Activated CD4-positive, alpha-beta T cell treated with anti-CD3 and anti-CD28 coated beads, Interleukin-2, amount 50 U/mL, for 48 hours (primary cell): Measurements from ENCODE around the gene SLC25A25.

ENCODE experiments used
- DNase-seq, 2 experiments: peaks; one replicate each; pipeline ENCODE4 v3.0.0-alpha.2; 2020

SLC25A25 gene

DNA sequence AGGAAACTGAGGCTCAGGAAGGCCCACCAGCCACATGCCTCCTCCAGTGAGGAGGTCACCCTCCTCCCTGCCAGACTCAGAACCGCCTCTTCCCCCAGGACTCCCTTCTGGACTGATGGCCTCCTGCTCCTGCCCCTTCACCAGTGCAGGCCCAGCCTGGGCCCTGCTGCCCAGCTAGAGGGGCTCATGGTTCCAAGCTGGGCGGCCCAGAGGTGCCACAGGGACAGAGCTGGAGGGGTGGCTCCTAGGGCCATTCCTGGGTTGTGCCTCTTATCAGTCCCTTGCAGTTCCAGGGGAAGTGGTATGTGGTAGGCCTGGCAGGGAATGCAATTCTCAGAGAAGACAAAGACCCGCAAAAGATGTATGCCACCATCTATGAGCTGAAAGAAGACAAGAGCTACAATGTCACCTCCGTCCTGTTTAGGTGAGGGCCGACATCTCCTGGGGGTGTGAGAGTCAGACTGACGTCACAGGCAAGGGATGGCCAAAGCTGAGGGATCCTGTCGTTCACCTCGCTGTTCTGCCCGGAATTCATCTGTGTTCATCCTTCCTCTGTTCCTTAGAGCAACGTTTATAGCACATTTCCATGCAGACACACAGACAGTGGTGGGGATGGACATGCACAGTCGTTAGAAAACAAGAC, 82.0 kb downstream of the SLC25A25 start:
- no peak for DNase-seq

DNA sequence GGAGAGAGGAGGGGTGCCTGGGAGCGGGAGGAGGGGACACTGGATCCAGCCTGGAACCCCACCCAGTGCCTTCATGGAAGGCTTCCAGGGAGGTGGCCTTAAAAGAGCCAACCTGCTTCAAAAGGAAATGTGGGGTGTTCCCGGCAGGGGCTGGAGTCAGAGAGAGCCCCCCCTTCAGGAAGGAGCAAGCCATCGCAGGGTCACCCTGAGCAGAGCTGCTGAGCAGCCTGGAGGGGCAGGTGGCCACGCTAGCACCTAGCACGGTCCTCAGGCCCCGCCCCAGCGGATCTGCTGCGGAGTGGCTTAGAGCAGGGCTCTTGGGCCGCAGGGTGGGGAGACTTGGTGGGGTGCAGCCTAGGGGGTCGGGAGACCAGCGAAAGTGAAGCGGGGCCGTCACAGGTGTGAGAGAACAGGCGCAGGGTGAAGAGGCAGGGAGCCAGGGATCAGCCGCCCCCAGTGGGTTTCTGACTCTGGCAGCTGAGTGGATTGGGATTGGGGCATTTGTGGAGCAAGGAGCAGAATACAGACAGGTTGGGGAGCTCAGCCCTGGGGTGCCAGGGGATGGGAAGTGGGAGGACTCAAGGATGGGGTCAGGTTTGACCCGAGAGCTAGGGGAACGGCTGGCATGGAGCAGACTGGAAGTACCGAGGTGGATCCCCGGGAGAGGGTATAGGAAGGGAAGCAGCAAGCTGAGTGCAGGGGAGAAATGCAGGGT, 82.7 kb downstream of the SLC25A25 start:
- DNase-seq, result peak in 1 of 2 experiments; percentile 22

DNA sequence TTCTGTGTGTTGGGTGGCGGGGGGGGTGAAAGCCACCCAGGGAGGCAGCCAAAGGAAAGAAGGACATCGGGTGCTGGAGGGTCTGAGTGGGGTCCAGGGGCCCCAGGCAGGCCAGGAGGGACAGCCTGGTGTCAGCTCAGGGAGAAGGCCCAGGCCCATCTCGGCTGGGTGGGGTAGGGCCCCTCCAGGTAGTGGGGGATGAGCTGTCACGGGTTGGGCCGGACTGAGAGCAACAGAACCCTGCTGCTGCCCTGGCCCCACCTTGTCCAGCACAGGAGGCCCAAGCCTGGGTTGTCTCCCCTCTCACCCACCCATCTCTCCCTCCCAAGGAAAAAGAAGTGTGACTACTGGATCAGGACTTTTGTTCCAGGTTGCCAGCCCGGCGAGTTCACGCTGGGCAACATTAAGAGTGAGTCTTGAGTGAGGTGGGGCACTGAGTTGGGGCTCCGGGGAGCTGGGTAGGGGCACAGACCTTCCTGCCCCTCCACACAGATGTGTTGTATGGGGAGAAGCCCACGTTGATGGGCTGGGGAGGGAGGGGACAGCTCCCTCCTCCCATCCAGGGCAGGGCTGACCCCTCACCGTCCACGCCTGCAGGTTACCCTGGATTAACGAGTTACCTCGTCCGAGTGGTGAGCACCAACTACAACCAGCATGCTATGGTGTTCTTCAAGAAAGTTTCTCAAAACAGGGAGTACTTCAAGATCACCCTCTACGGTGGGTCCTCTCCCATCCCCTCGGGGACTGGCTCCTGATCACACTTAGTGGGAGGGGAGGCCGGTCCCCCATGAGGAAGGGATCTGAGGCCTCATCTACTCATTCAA, 83.5 kb downstream of the SLC25A25 start:
- DNase-seq, result no peak

DNA sequence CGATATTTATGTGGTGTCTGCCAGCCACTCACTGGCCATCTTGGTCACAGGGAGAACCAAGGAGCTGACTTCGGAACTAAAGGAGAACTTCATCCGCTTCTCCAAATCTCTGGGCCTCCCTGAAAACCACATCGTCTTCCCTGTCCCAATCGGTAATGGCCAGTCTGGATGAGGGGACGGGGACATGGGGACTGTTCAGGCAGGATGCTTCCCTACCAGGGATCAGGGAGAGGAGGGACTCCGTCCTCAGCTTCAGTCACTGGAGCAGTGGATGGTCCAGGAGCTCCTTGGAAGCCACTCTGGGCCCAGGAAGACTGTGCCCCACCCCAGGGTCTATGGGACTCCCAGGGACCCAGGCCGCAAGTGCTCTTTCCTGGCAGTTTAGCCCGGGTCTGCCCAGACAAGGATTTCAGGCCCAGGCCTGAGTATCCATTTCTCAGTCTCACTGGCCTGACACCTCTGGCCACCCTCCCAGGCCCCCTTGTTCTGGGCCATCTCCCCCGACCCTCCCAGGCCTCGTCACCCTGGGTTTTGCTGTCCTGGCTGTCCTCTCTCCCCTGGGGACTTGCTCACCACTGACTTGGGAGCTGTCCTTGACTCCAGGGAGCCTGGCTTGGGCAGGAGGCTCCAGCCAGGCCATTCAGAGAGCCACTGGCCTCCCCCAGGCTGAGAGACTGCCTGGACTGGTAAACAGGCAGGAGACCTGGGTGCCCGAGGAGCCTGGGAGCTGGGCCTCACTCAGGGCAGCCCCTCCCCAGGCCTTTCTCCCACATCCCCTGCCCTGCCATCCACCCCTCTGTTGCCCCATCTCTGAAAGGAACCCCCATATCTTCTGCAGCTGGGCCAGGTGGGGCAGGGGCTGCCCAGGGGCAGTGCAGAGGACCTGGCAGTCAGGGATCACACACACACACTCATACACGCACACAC, 84.4 kb downstream of the SLC25A25 start:
- no peak for DNase-seq

DNA sequence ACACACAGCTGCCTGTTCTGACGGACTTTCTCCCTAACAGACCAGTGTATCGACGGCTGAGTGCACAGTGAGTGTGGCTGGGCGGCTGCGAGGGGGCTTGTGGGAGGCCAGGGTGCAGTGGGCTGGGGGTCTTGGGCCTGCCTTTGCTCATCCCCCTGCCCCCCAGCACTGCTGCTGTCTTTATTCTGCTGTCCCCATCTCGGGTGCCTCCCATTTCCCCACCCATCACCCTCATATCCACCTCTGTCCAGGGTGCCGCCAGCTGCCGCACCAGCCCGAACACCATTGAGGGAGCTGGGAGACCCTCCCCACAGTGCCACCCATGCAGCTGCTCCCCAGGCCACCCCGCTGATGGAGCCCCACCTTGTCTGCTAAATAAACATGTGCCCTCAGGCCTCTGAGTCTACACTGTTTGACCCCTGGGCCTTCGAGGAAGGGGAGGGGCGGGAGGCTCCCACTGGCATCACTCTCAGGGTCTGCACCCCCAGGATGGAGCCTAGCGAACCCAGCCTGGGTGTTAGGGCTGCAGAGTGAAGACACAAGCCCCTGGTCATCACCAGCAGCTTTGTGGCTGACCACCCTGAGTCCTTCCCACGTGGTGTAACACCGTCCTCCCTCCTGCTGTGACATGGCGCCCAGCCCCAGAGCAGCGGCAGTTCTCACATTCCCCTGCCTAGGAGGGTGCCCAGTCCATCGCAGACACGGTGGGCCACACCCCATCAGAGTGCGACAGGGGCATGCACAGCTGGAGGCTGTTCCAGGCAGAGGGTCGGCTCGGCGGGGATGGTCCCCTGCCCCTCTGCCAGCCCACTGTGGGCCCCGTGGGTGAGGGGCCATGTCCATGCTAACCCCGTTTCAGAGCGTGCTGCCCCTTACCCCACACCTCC, 85.3 kb downstream of the SLC25A25 start:
- DNase-seq, result no peak

DNA sequence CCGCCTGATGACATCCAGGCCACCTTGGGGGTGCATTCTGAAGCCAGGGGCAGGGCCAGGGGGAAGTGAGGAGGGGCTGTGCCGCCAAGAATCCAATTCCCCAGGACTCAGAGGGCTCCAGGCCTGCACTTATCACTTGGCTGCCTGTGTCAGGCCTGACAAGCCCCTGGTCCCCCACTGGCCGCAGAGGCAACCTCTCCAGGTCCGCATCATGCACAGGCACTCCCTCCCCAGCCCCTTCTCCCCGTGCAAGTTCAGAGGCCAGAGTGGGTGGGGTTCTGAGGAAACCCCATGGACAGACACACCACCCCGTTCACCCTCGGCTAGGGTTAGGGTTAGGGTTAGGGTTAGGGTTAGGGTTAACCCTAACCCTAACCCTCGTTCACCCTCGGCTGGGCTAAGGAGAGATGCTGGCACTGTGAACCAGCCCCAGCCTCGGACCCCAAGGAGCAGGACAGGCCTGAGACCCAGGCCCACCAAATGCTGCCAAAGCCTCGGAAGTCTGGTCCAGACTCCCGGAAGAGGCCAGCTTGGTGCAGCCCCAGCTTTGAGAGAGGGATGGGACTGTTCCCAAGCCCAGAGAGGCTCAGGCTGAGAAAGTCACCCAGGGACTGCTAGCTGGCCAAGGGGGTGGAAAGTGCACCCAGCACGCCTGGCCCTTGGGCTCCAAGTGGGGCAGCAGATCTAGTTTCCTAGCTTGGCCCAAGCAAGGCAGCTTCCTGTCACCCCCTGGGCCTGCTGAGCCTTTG, 86.1 kb downstream of the SLC25A25 start:
- DNase-seq, result no peak

DNA sequence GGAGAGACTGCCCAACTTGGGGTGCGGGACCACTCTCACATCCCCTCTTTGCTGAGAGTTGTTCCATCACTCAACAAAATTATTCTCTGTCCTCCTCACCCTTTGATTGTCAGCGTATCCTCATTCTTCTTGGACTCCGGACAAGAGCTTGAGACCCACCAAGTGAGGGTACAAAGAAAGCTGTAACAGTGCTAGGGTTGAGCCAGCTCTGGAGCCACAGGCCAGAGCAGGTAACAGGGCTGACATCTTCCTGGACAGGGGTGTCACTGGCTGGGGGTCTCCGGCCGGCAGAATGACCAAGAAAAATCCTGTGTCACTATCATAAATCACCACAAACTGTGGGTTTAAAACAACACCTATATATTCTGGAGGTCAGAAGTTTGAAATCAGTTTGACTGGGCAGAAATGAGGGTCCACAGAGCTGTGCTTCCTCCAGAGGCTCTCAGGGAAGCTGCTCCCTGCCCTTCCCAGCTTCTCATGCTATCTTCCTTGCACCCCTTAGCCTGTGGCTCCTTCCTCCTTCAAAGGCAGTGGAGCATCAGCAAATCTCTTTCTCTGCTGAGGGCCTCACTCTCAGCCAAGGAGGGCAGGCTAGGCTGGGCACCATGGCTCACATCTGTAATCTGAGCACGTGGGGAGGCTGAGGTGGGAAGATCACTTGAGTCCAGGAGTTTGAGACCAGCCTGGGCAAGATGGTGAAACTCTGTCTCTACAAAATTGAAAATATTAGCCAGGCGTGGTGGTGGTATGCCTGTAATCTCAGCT, 87.9 kb downstream of the SLC25A25 start:
- no peak for DNase-seq
